Stimulated activated naive CD8-positive, alpha-beta T cell treated with anti-CD3 and anti-CD28 coated beads, Interleukin-15, Interleukin-2, amounts not matched to agents 100 U/mL and 50 U/mL, for 24 hours (primary cell): ENCODE results near the gene ZNF722.
A peak's percentile ranks its signal among the peaks of the same experiment; 100 is the strongest.
"Not testable (repeated sequence)": the region's sequence is repeated elsewhere in the genome, so short reads cannot be mapped to it uniquely, and the experiment has no call there.

Experiments used
- ATAC-seq: fragments of 150-1000 bp; cut with Tn5 transposase; one replicate; pipeline ENCODE4 v1.10.0; 2021
- DNase-seq: peaks from one replicate; pipeline ENCODE4 v3.0.0; 2021

ZNF722 gene

DNA sequence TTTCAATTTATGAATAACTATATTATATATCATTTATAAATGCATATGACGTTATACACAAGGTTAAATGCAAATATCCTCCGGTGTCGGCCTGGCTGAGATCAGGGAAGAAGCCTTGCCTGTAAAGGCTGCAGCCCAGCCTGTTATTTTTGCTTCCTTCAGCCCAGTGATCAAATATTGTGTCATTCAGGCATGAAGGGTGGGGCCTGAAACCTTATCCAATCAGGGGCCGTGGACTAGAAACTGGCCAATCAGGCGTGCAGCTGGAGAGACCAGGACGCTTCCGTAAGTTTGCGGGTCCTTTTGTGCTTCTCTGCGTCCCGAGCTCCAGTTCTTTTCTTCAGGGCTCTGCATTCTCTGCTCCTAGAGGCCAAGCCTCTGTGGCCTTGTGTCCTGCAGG lies at the start of gene ZNF722:
Gene ZNF722 (plus strand): TSS at position 301 of the 400 bp plus-strand sequence. CDS start 113 bp downstream, outside the sequence.
- ATAC-seq (no peak), DNase-seq (no peak)

DNA sequence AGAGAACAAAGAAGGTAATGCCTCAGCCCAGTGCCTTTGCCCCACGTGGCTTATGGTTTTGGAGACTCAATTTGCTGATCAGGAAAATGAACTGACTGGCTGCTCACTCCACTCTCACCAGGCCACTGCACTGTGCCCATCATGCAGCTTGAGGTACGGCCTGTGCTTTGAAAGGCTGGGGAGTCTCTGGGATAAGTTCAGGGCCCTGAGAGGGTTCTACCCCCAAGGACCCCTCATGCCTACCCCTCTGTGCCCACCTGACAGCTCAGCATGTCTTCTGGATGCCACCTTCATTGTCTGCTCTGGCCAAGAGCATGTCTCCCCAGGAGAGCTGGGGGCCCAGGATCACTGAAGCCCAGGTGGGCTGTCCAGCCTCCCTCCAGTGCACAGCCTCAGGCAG lies 45.5 kb upstream of the ZNF722 start:
- ATAC-seq (no peak), DNase-seq (no peak)

- no peak for DNase-seq
- no peak for ATAC-seq
These were observed 30.0 kb upstream of the ZNF722 start for GRCh38 chr7:63968629-63969028.

GRCh38 chr7:64015496-64015895 lies 16.8 kb downstream of the ZNF722 start:
- DNase-seq, ATAC-seq: not testable (repeated sequence)

- ATAC-seq = no peak
- no peak for DNase-seq
These were observed 36.7 kb downstream of the ZNF722 start for GRCh38 chr7:64035388-64035787.

- no peak for ATAC-seq
- DNase-seq = no peak
These were observed 38.4 kb downstream of the ZNF722 start for GRCh38 chr7:64037095-64037494.

GRCh38 chr7:64045301-64046040 lies 46.8 kb downstream of the ZNF722 start, which contains the start of gene ZNF727:
Gene ZNF727 (plus strand): TSS chr7:64045434. CDS start chr7:64045622, 188 bp downstream.
- DNase-seq (peak; percentile 3), ATAC-seq (no peak)

GRCh38 chr7:64046041-64046389 lies 47.4 kb downstream of the ZNF722 start:
- DNase-seq = no peak
- ATAC-seq = no peak
